Transverse colon (tissue), 4 donors: ENCODE results near the gene TENM4.

Source experiments
- CTCF ChIP-seq, 5 experiments: fragments of 200-600 bp in 3 of 5; fragments of 450-650 bp in 2 of 5; sonication (generic) in 3 of 5; IDR thresholded peaks; 1 replicate in 2 of 5; 2 replicates in 3 of 5; pipeline ENCODE4 v1.5.1; 2016 to 2017; ENCODE audit warnings: antibody characterized with exemption in 5 of 5, inconsistent platforms in 3 of 5, mild to moderate bottlenecking in 2 of 5, moderate library complexity in 1 of 5
- EP300 ChIP-seq: sonication (generic); formaldehyde crosslinking; IDR thresholded peaks from one replicate; pipeline ENCODE4 v1.6.1; 2017; ENCODE audit warnings: antibody characterized with exemption, low read depth
- POLR2A ChIP-seq: fragments of 450-650 bp; IDR thresholded peaks from one replicate; pipeline ENCODE4 v1.6.1; 2016; ENCODE audit warnings: antibody characterized with exemption, mild to moderate bottlenecking, moderate library complexity
- POLR2AphosphoS5 ChIP-seq, 3 donors: sonication (generic); formaldehyde crosslinking; IDR thresholded peaks; one replicate each; pipeline ENCODE4 v1.6.1; 2016; ENCODE audit warnings: antibody characterized with exemption in 3 of 3

DNA sequence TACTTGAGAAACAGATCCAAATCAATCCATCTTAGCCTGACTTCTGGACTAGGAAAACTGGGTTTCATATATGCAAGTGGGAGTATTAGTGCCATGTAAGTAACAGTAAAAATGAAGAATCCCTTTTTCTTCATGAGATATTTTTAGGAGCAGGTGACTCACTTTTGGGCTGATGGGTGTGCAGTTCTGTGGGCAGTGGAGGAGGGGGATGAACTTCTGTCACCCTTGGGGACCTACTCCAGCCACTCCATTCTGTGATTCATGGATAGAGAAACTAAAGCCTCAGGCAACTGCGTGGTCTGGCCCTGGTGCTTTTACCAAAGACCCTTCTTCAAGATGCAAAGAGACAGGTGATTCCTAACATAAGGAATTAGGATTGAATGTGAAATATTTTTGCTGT is 657.5 kb downstream of the TENM4 start:
- no peak for TF ChIP-seq CTCF (IDR thresholded peaks at IDR 0.05)
- no peak for TF ChIP-seq POLR2AphosphoS5 (IDR thresholded peaks at IDR 0.05)
- no peak for TF ChIP-seq POLR2A
- no peak for TF ChIP-seq EP300
